ENCODE results near the gene PTTG1IP. TPM values are rescaled to one million over a fixed set of nuclear protein-coding genes. Genes with fewer than 3 reads are reported as not detected.

PTTG1IP gene
- total and polyA plus RNA-seq, 10 of the 15 experiments (the other 5 are each of a cell fraction or from before 2014, with no cell fraction given): 2.4 to 56.4 (median 44.4) TPM

GRCh38 chr21:44817914-44818639, 55.4 kb downstream of the PTTG1IP start, which contains the start of gene SUMO3 (continued):
- TF ChIP-seq ZBTB4 (CRISPR knock-in tag; IDR thresholded peaks at IDR 0.05): 0 out of 2 replicates have a peak, but pooled peaks have one; percentile 44
- TF ChIP-seq BRCA1 (IDR thresholded peaks at IDR 0.05; ENCODE audit: low read depth, low read length): no peak
- TF ChIP-seq EZH2 (IDR thresholded peaks at IDR 0.05; ENCODE audit: borderline replicate concordance, control insufficient read depth, low read depth, low read length): no peak
- no peak for TF ChIP-seq NFXL1 (IDR thresholded peaks at IDR 0.05; ENCODE audit: borderline replicate concordance)
- peak; percentile 96 for TF ChIP-seq USF1 (IDR thresholded peaks at IDR 0.05; ENCODE audit: borderline replicate concordance, extremely low read length, insufficient read depth, low read depth, low read length)
- peak; percentile 76 for TF ChIP-seq IKZF1 (conservative IDR thresholded peaks at IDR 0.05)
